Right lobe of liver (tissue), 4 donors: Measurements from ENCODE around the gene EZH1.

Experiments
- CTCF ChIP-seq, 4 donors: fragments of 200-600 bp in 3 of 4; fragments of 450-650 bp in 1 of 4; IDR thresholded peaks; one replicate each; pipeline versions ENCODE4 v1.5.1 to v1.8.0; 2016 to 2022; ENCODE audit warnings: antibody characterized with exemption in 4 of 4, mild to moderate bottlenecking in 2 of 4
- POLR2A ChIP-seq: fragments of 450-650 bp; IDR thresholded peaks from one replicate; pipeline ENCODE4 v1.6.1; 2017; ENCODE audit warnings: antibody characterized with exemption, mild to moderate bottlenecking
- donor health status: DM: no; HTN: no; CAD: no.
- donor health status: DM: no; HTN: no; CAD: no.
- donor health status: DM: no; HTN: yes; CAD: no.

GRCh38 chr17:42673266-42673884 lies 71.5 kb downstream of the EZH1 start:
- TF ChIP-seq CTCF (IDR thresholded peaks at IDR 0.05) (no peak), POLR2A (no peak)
